DND-41 (cell line): Measurements from ENCODE around the gene B4GALT5.
A peak's percentile ranks its signal among the peaks of the same experiment; 100 is the strongest.

ENCODE experiments used
- ATAC-seq: fragments of 200-7000 bp; cut with Tn5 transposase; 3 replicates; pipeline ENCODE4 v1.9.1; 2021; ENCODE audit warnings: low read depth; ENCODE audit not compliant: insufficient read depth
- DNase-seq: peaks from one replicate; pipeline ENCODE4 v3.0.0-alpha.2; 2020
- H2AFZ ChIP-seq: 2 replicates; pipeline ENCODE4 v1.6.0; 2012; ENCODE audit warnings: low read depth, low read length
- H3K27ac ChIP-seq: 2 replicates; pipeline ENCODE4 v1.5.1; 2012; ENCODE audit warnings: low read length, inconsistent platforms
- H3K27me3 ChIP-seq: fragments of 200-600 bp; sonication (generic); 2 replicates; pipeline ENCODE4 v1.6.0; 2012; ENCODE audit warnings: low read length, mild to moderate bottlenecking, inconsistent platforms; ENCODE audit not compliant: insufficient read depth, poor library complexity
- H3K36me3 ChIP-seq: 2 replicates; pipeline ENCODE4 v1.5.1; 2012; ENCODE audit warnings: low read length, inconsistent platforms; ENCODE audit not compliant: insufficient read depth
- H3K4me1 ChIP-seq: 2 replicates; pipeline ENCODE4 v1.5.1; 2012; ENCODE audit warnings: mild to moderate bottlenecking, low read length; ENCODE audit not compliant: insufficient read depth
- H3K4me2 ChIP-seq: 2 replicates; pipeline ENCODE4 v1.6.0; 2012; ENCODE audit warnings: mild to moderate bottlenecking, moderate library complexity, low read length, inconsistent platforms; ENCODE audit not compliant: insufficient read depth
- H3K4me3 ChIP-seq, 2 experiments: fragments of 200-600 bp in 1 of 2; shearing (Covaris generic) in 1 of 2; 2 replicates each; pipeline ENCODE4 v1.5.1; 2012 to 2016; ENCODE audit warnings: inconsistent platforms in 2 of 2, low read length in 2 of 2, mild to moderate bottlenecking in 2 of 2, low read depth in 1 of 2, moderate library complexity in 1 of 2
- H3K79me2 ChIP-seq: 2 replicates; pipeline ENCODE4 v1.6.0; 2012; ENCODE audit warnings: low read length, inconsistent platforms; ENCODE audit not compliant: insufficient read depth
- H3K9ac ChIP-seq: 2 replicates; pipeline ENCODE4 v1.6.0; 2012; ENCODE audit warnings: low read depth, mild to moderate bottlenecking, inconsistent platforms, low read length, moderate library complexity
- H3K9me3 ChIP-seq: 2 replicates; pipeline ENCODE4 v1.5.1; 2012; ENCODE audit warnings: low read length, moderate library complexity, mild to moderate bottlenecking, inconsistent platforms; ENCODE audit not compliant: insufficient read depth, severe bottlenecking
- H4K20me1 ChIP-seq: 2 replicates; pipeline ENCODE4 v1.6.0; 2012; ENCODE audit warnings: low read length; ENCODE audit not compliant: insufficient read depth
- EZH2 ChIP-seq: IDR thresholded peaks from 3 replicates; pipeline ENCODE4 v1.6.1; 2012; ENCODE audit warnings: borderline replicate concordance, low read depth, mild to moderate bottlenecking, moderate library complexity, low read length, inconsistent platforms; ENCODE audit not compliant: severe bottlenecking
- TF ChIP-seq, protein P1 (sequence below): IDR thresholded peaks from 2 replicates; pipeline ENCODE4 v1.5.1; 2012; ENCODE audit warnings: borderline replicate concordance, low read length, moderate library complexity, mild to moderate bottlenecking; ENCODE audit not compliant: poor library complexity, severe bottlenecking; ENCODE audit errors: extremely low read depth

B4GALT5 gene

GRCh38 chr20:49599746-49600113 lies 113.9 kb downstream of the B4GALT5 start:
- Histone ChIP-seq H4K20me1 (no peaks in the 10 kb centered on the region), H2AFZ (no peak overlapping the region), H3K27me3 (no peaks in the 10 kb centered on the region)

DNA sequence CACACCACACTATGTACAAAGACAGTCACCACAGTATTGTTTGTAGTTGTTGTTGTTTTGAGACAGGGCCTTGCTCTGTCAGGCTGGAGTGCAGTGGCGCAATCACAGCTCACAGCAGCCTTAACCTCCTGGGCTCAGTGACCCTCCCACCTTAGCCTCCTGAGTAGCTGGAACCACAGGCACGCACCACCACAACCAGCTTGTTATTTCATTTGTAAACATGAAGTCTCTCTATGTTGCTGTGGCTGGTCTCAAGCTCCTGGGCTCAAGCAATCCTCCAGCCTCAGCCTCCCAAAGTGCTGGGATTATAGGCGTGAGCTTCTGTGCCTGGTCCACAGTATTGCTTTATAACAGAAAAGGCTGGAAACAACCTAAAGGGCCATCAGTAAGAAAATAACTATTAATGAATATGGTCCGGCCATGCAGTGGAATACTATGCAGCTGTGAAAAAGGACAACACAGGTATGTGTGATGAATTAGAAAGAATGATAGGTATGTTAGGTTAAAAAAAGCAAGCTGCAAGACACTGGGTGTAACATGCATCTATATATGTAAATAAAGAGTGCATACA lies 115.8 kb downstream of the B4GALT5 start:
- Histone ChIP-seq H3K4me2 (no peak overlapping the region), H3K27ac (no peak overlapping the region)

More at GRCh38 chr20:49599746-49600113, 113.9 kb downstream of the B4GALT5 start:
- ATAC-seq (no peak), DNase-seq (no peak)
- H3K79me2 ChIP-seq: no peaks in the 10 kb centered on the region
- no peak overlapping the region for H3K9ac ChIP-seq
- H3K4me2 ChIP-seq: no peak overlapping the region
- TF ChIP-seq, protein P1, sequence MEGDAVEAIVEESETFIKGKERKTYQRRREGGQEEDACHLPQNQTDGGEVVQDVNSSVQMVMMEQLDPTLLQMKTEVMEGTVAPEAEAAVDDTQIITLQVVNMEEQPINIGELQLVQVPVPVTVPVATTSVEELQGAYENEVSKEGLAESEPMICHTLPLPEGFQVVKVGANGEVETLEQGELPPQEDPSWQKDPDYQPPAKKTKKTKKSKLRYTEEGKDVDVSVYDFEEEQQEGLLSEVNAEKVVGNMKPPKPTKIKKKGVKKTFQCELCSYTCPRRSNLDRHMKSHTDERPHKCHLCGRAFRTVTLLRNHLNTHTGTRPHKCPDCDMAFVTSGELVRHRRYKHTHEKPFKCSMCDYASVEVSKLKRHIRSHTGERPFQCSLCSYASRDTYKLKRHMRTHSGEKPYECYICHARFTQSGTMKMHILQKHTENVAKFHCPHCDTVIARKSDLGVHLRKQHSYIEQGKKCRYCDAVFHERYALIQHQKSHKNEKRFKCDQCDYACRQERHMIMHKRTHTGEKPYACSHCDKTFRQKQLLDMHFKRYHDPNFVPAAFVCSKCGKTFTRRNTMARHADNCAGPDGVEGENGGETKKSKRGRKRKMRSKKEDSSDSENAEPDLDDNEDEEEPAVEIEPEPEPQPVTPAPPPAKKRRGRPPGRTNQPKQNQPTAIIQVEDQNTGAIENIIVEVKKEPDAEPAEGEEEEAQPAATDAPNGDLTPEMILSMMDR: no peak
- TF ChIP-seq EZH2: no peak
- H3K9me3 ChIP-seq: no peaks in the 10 kb centered on the region
- H3K4me3 ChIP-seq: no peak overlapping the region
- H3K27ac ChIP-seq: no peak overlapping the region
- no peaks in the 10 kb centered on the region for H3K36me3 ChIP-seq
- H3K4me1 ChIP-seq: peaks cover 18% of the 10 kb centered on the region

GRCh38 chr20:49595811-49596561 lies 117.7 kb downstream of the B4GALT5 start:
- TF ChIP-seq EZH2: no peak
- TF ChIP-seq, protein P1: no peak
- Histone ChIP-seq H3K79me2 (no peaks in the 10 kb centered on the region), H3K27ac (peak overlapping the region; percentile 80; the same call in 1 of the 2 replicates), H4K20me1 (no peaks in the 10 kb centered on the region), H3K9ac (no peak overlapping the region), H3K4me3 (no peak overlapping the region), H3K36me3 (no peaks in the 10 kb centered on the region), H2AFZ (no peak overlapping the region), H3K4me2 (no peak overlapping the region), H3K4me1 (peaks cover 44% of the 10 kb centered on the region), H3K27me3 (no peaks in the 10 kb centered on the region), H3K9me3 (no peaks in the 10 kb centered on the region)
- ATAC-seq (peak; percentile 19), DNase-seq (peak; percentile 64)

More for the DNA sequence above, 115.8 kb downstream of the B4GALT5 start:
- no peaks in the 10 kb centered on the region for H4K20me1 ChIP-seq
- H3K9me3 ChIP-seq: no peaks in the 10 kb centered on the region
- H2AFZ ChIP-seq: no peak overlapping the region
- DNase-seq (no peak), ATAC-seq (no peak)
- no peak overlapping the region for H3K9ac ChIP-seq
- no peaks in the 10 kb centered on the region for H3K36me3 ChIP-seq
- TF ChIP-seq EZH2: no peak
- TF ChIP-seq, protein P1: no peak
- peaks cover 36% of the 10 kb centered on the region for H3K4me1 ChIP-seq
- no peaks in the 10 kb centered on the region for H3K27me3 ChIP-seq
- no peaks in the 10 kb centered on the region for H3K79me2 ChIP-seq
- H3K4me3 ChIP-seq: no peak overlapping the region
